Right lobe of liver (tissue), 4 donors: ENCODE measurements around the gene TBCA.

ENCODE experiments used
- CTCF ChIP-seq, 4 donors: fragments of 200-600 bp in 3 of 4; fragments of 450-650 bp in 1 of 4; IDR thresholded peaks; one replicate each; pipeline versions ENCODE4 v1.5.1 to v1.8.0; 2016 to 2022; ENCODE audit warnings: antibody characterized with exemption in 4 of 4, mild to moderate bottlenecking in 2 of 4
- POLR2A ChIP-seq: fragments of 450-650 bp; IDR thresholded peaks from one replicate; pipeline ENCODE4 v1.6.1; 2017; ENCODE audit warnings: antibody characterized with exemption, mild to moderate bottlenecking
- donor health status: DM: no; HTN: no; CAD: no.
- donor health status: DM: no; HTN: no; CAD: no.
- donor health status: DM: no; HTN: yes; CAD: no.

GRCh38 chr5:77781076-77781475, 4.9 kb upstream of the TBCA start:
- TF ChIP-seq CTCF (IDR thresholded peaks at IDR 0.05) (no peak), POLR2A (no peak)
